NOMO-1 treated with DMSO at 0.1 percent for 48 hours (cell line): Measurements from ENCODE around the gene CHN2.

Source experiments
- DNase-seq: peaks from one replicate; lab custom pipeline; 2025; ENCODE audit not compliant: unreplicated experiment; lab: John Stamatoyannopoulos, UW

Gene CHN2

GRCh38 chr7:29281782-29282541, 87.4 kb downstream of the CHN2 start:
- DNase-seq = no peak

- DNase-seq = peak; percentile 83
Measured at GRCh38 chr7:29282819-29283414, 88.3 kb downstream of the CHN2 start.

GRCh38 chr7:29284696-29285443, 90.3 kb downstream of the CHN2 start:
- no peak for DNase-seq

- DNase-seq = peak; percentile 93
Measured at GRCh38 chr7:29285444-29285793, 90.8 kb downstream of the CHN2 start.

GRCh38 chr7:29285861-29286260, 91.3 kb downstream of the CHN2 start:
- DNase-seq = no peak

GRCh38 chr7:29287366-29287765, 92.8 kb downstream of the CHN2 start:
- no peak for DNase-seq

- no peak for DNase-seq
Measured at GRCh38 chr7:29288181-29289091, 93.9 kb downstream of the CHN2 start.

- peak; percentile 80 for DNase-seq
Measured at GRCh38 chr7:29289156-29290021, 94.8 kb downstream of the CHN2 start.

GRCh38 chr7:29290829-29291228, 96.3 kb downstream of the CHN2 start:
- no peak for DNase-seq

- no peak for DNase-seq
Measured at GRCh38 chr7:29291723-29292618, 97.4 kb downstream of the CHN2 start.

GRCh38 chr7:29292886-29293658, 98.5 kb downstream of the CHN2 start:
- DNase-seq = no peak

- DNase-seq = no peak
Measured at GRCh38 chr7:29296421-29296820, 101.8 kb downstream of the CHN2 start.

- DNase-seq = no peak
Measured at GRCh38 chr7:29297194-29297890, 102.8 kb downstream of the CHN2 start.

- DNase-seq = no peak
Measured at GRCh38 chr7:29299086-29299485, 104.5 kb downstream of the CHN2 start.

- no peak for DNase-seq
Measured at GRCh38 chr7:29300026-29300480, 105.5 kb downstream of the CHN2 start.

GRCh38 chr7:29300649-29301048, 106.1 kb downstream of the CHN2 start:
- DNase-seq = no peak

- DNase-seq = no peak
Measured at GRCh38 chr7:29302666-29303395, 108.3 kb downstream of the CHN2 start.
